CD4-positive, alpha-beta T cell treated with Interleukin-17A for 1 hour (primary cell): ENCODE data around the gene LST1.

Experiments
- DNase-seq: peaks from one replicate; pipeline ENCODE4 v3.0.0-alpha.2; 2020

LST1 gene

GRCh38 chr6:31586008-31586407 lies at the start of gene LST1:
LST1 (plus strand) TSS chr6:31586277; CDS start chr6:31587300, 1,023 bp downstream.
- no peak for DNase-seq

GRCh38 chr6:31538805-31539400 lies 47.2 kb upstream of the LST1 start:
- peak; percentile 56 for DNase-seq

GRCh38 chr6:31540640-31541039 lies 45.4 kb upstream of the LST1 start:
- no peak for DNase-seq

- DNase-seq = peak; percentile 87
These were observed 44.9 kb upstream of the LST1 start for GRCh38 chr6:31541059-31541657.

GRCh38 chr6:31541658-31542521 lies 44.2 kb upstream of the LST1 start, which contains the start of gene DDX39B:
DDX39B (minus strand) TSS chr6:31542003; CDS start chr6:31540532, 1,471 bp downstream.
- peak; percentile 96 for DNase-seq

GRCh38 chr6:31543639-31544038 lies 42.4 kb upstream of the LST1 start:
- no peak for DNase-seq

- no peak for DNase-seq
These were observed 41.4 kb upstream of the LST1 start for GRCh38 chr6:31544676-31545075.

GRCh38 chr6:31545291-31545690 lies 40.8 kb upstream of the LST1 start:
- DNase-seq = no peak

GRCh38 chr6:31546339-31546957 lies 39.6 kb upstream of the LST1 start, which contains the start of gene ATP6V1G2:
ATP6V1G2 (minus strand) TSS chr6:31546608; CDS start chr6:31546559, 49 bp downstream.
- peak; percentile 89 for DNase-seq

GRCh38 chr6:31546958-31547726 lies 38.9 kb upstream of the LST1 start, which contains the start of gene NFKBIL1:
NFKBIL1 (plus strand) TSS chr6:31547608; CDS start chr6:31547695, 87 bp downstream.
- peak; percentile 94 for DNase-seq

- DNase-seq = no peak
These were observed 38.1 kb upstream of the LST1 start for GRCh38 chr6:31547727-31548543.

GRCh38 chr6:31548544-31548873 lies 37.6 kb upstream of the LST1 start:
- no peak for DNase-seq

GRCh38 chr6:31551371-31551770 lies 34.7 kb upstream of the LST1 start:
- DNase-seq = peak; percentile 80

GRCh38 chr6:31556307-31556706 lies 29.8 kb upstream of the LST1 start:
- DNase-seq = peak; percentile 20

- DNase-seq = no peak
These were observed 28.4 kb upstream of the LST1 start for GRCh38 chr6:31557443-31558317.

GRCh38 chr6:31558318-31558625 lies 27.8 kb upstream of the LST1 start:
- DNase-seq = no peak

- peak; percentile 78 for DNase-seq
These were observed 27.2 kb upstream of the LST1 start for GRCh38 chr6:31558631-31559500.

GRCh38 chr6:31559606-31559957 lies 26.5 kb upstream of the LST1 start:
- DNase-seq = no peak

- DNase-seq = peak; percentile 71
These were observed 25.9 kb upstream of the LST1 start for GRCh38 chr6:31559958-31560696.
